SK-N-SH treated with all-trans-retinoic acid at 6 μM for 48 hours (cell line): Measurements from ENCODE around the gene MAMDC4.

Experiments
- ATAC-seq: fragments of 200-7000 bp; cut with Tn5 transposase; 3 replicates; pipeline ENCODE4 v1.9.1; 2020; ENCODE audit warnings: mild to moderate bottlenecking, moderate library complexity
- ARNTL ChIP-seq: fragments of 450-650 bp; formaldehyde crosslinking; IDR thresholded peaks from 2 replicates; pipeline ENCODE4 v1.5.0; 2020; ENCODE audit warnings: low read depth, mild to moderate bottlenecking, moderate library complexity, borderline replicate concordance
- BACH2 ChIP-seq: fragments of 250-450 bp; sonication (Bioruptor Pico); IDR thresholded peaks from 2 replicates; pipeline ENCODE4 v1.9.0; 2021; ENCODE audit warnings: mild to moderate bottlenecking, borderline replicate concordance
- CSDC2 ChIP-seq: fragments of 250-450 bp; sonication (Bioruptor Pico); IDR thresholded peaks from 2 replicates; pipeline ENCODE4 v1.5.0; 2020; ENCODE audit warnings: mild to moderate bottlenecking, moderate library complexity
- ESRRG ChIP-seq: fragments of 250-450 bp; sonication (Bioruptor Pico); IDR thresholded peaks from 2 replicates; pipeline ENCODE4 v1.6.1; 2021; ENCODE audit warnings: mild to moderate bottlenecking
- GLIS3 ChIP-seq: fragments of 250-450 bp; sonication (Bioruptor Pico); IDR thresholded peaks from 2 replicates; pipeline ENCODE4 v1.5.0; 2020; ENCODE audit warnings: mild to moderate bottlenecking, moderate library complexity
- ISL1 ChIP-seq: fragments of 250-450 bp; sonication (Bioruptor Pico); IDR thresholded peaks from 2 replicates; pipeline ENCODE4 v2.1.2; 2022; ENCODE audit warnings: mild to moderate bottlenecking, moderate library complexity
- OSR1 ChIP-seq: fragments of 250-450 bp; sonication (Bioruptor Pico); IDR thresholded peaks from 2 replicates; pipeline ENCODE4 v1.8.0; 2022; ENCODE audit warnings: moderate library complexity, mild to moderate bottlenecking, inconsistent platforms
- PATZ1 ChIP-seq: fragments of 250-450 bp; sonication (Bioruptor Pico); IDR thresholded peaks from 2 replicates; pipeline ENCODE4 v1.8.0; 2020; ENCODE audit warnings: mild to moderate bottlenecking, moderate library complexity, borderline replicate concordance
- PPARA ChIP-seq: fragments of 250-450 bp; sonication (Bioruptor Pico); IDR thresholded peaks from 2 replicates; pipeline ENCODE4 v1.5.0; 2020; ENCODE audit warnings: mild to moderate bottlenecking, borderline replicate concordance
- RARB ChIP-seq: fragments of 250-450 bp; sonication (Bioruptor Pico); IDR thresholded peaks from 2 replicates; pipeline ENCODE4 v1.8.0; 2021; ENCODE audit warnings: mild to moderate bottlenecking, moderate library complexity
- SNAI2 ChIP-seq: fragments of 250-450 bp; sonication (Bioruptor Pico); IDR thresholded peaks from 2 replicates; pipeline ENCODE4 v1.5.0; 2020; ENCODE audit warnings: mild to moderate bottlenecking, moderate library complexity
- TOX ChIP-seq: fragments of 250-450 bp; sonication (Bioruptor Pico); IDR thresholded peaks from 2 replicates; pipeline ENCODE4 v1.8.0; 2021; ENCODE audit warnings: mild to moderate bottlenecking, moderate library complexity, borderline replicate concordance
- ZC3H10 ChIP-seq: fragments of 250-450 bp; sonication (Bioruptor Pico); IDR thresholded peaks from 2 replicates; pipeline ENCODE4 v1.5.1; 2021; ENCODE audit warnings: mild to moderate bottlenecking, moderate library complexity
- ZFP3 ChIP-seq: fragments of 250-450 bp; sonication (Bioruptor Pico); IDR thresholded peaks from 2 replicates; pipeline ENCODE4 v1.5.0; 2020; ENCODE audit warnings: mild to moderate bottlenecking, moderate library complexity
- ZFP30 ChIP-seq: fragments of 450-650 bp; formaldehyde crosslinking; IDR thresholded peaks from 2 replicates; pipeline ENCODE4 v1.5.0; 2022; ENCODE audit warnings: mild to moderate bottlenecking, moderate library complexity
- ZNF565 ChIP-seq: fragments of 450-650 bp; formaldehyde crosslinking; conservative IDR thresholded peaks from 2 replicates; pipeline ENCODE4 v1.5.0; 2020; ENCODE audit warnings: low read depth, mild to moderate bottlenecking, moderate library complexity
- ZNF70 ChIP-seq: fragments of 450-650 bp; formaldehyde crosslinking; IDR thresholded peaks from 2 replicates; pipeline ENCODE4 v1.5.0; 2020; ENCODE audit warnings: mild to moderate bottlenecking, moderate library complexity
- ZNF8 ChIP-seq: fragments of 450-650 bp; formaldehyde crosslinking; IDR thresholded peaks from 2 replicates; pipeline ENCODE4 v1.5.0; 2020; ENCODE audit warnings: mild to moderate bottlenecking, moderate library complexity
- TF ChIP-seq, protein P1 (sequence below): fragments of 250-450 bp; sonication (Bioruptor Pico); IDR thresholded peaks from 2 replicates; pipeline ENCODE4 v1.8.0; 2021; ENCODE audit warnings: low read depth, mild to moderate bottlenecking, moderate library complexity, borderline replicate concordance
- TF ChIP-seq, protein P2 (sequence below): fragments of 250-450 bp; sonication (Bioruptor Pico); IDR thresholded peaks from 2 replicates; pipeline ENCODE4 v1.5.1; 2020; ENCODE audit warnings: low read depth, mild to moderate bottlenecking, moderate library complexity
- TF ChIP-seq, protein P3 (sequence below): fragments of 250-450 bp; sonication (Bioruptor Pico); IDR thresholded peaks from 2 replicates; pipeline ENCODE4 v1.5.1; 2021; ENCODE audit warnings: mild to moderate bottlenecking, moderate library complexity
- TF ChIP-seq, protein P4 (sequence below): fragments of 250-450 bp; sonication (Bioruptor Pico); IDR thresholded peaks from 2 replicates; pipeline ENCODE4 v1.5.0; 2020; ENCODE audit warnings: mild to moderate bottlenecking, moderate library complexity

MAMDC4 gene

DNA sequence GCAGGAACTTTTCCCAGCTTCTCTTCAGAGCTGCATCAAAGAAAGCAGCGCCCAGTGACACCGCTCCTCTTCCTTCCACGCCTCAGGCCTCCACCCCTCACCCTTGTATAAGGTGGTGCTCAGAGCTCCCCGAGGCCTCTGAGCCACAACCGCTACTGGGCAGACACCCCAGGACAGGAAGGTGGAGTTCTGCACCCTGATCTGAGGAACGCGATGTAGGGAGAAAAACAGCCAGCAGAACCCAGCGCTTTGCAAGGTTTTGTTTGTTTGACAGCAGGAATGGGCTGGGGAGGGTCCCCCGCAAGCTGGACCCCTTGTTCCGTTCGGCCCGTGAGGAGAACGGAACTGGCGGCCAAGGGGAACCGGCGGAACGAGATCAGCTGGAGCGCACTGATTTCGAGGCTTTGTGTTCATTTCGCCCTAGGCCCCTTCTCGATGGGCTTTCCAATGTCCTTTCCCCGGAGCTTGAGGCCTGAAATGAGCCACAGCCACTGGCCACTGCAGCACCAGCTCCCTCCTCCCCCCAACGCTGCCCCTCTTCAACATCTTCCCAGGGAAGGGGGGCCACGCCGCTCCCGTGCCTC is 9.8 kb downstream of the MAMDC4 start (continued):
- TF ChIP-seq ZNF70 (CRISPR knock-in tag) (no peak), RARB (CRISPR knock-in tag) (no peak), ZFP3 (no peak), PPARA (CRISPR knock-in tag) (no peak), ISL1 (CRISPR knock-in tag) (no peak), ZNF565 (CRISPR knock-in tag) (no peak), ZFP30 (no peak), CSDC2 (CRISPR knock-in tag) (no peak), ESRRG (CRISPR knock-in tag) (no peak), SNAI2 (CRISPR knock-in tag) (no peak), ZC3H10 (CRISPR knock-in tag) (no peak)
- TF ChIP-seq, protein P1, sequence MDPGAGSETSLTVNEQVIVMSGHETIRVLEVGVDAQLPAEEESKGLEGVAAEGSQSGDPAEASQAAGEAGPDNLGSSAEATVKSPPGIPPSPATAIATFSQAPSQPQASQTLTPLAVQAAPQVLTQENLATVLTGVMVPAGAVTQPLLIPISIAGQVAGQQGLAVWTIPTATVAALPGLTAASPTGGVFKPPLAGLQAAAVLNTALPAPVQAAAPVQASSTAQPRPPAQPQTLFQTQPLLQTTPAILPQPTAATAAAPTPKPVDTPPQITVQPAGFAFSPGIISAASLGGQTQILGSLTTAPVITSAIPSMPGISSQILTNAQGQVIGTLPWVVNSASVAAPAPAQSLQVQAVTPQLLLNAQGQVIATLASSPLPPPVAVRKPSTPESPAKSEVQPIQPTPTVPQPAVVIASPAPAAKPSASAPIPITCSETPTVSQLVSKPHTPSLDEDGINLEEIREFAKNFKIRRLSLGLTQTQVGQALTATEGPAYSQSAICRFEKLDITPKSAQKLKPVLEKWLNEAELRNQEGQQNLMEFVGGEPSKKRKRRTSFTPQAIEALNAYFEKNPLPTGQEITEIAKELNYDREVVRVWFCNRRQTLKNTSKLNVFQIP (CRISPR knock-in tag) = no peak
- TF ChIP-seq, all 23 proteins: peak for 0

DNA sequence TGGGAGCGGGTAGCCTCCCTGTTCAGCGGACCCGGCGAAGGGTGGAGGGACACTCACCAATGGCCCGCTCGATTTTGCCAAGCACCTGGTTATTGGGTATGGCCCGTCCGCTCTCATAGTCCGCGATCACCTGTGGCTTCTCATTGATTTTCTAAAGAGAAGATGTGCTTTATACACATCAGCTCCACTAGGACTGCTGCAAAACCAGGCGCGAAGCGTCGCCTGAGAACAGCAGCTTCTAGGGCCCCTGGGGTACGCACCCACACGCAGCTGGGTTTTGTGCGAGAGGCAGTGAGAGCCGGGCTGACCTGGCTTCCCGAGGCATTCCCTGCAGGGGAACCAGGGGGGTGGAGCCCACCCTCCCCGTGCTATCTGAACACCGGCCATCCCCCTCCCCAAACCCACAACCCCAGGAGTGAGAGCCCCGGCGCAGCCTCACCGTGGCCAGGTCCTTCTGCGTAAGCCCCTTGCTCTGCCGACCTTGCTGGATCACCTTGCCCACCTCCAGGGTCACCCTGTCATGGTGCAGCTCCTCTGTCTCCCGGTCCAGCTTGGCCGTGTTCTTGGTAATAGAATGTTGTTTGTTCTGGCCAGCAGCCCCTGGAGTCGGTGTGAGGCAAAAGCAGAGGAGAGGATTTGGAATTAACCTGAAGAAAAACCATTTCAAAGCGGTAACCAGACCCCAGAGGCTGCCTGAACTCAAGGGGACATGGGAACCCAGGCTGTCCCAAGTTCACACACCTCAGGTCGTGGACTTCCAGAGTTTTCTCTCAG is 10.9 kb downstream of the MAMDC4 start:
- no peak for TF ChIP-seq CSDC2 (CRISPR knock-in tag)
- no peak for TF ChIP-seq GLIS3 (CRISPR knock-in tag)
- no peak for TF ChIP-seq OSR1 (CRISPR knock-in tag)
- TF ChIP-seq BACH2 (CRISPR knock-in tag) = no peak
- TF ChIP-seq, protein P2, sequence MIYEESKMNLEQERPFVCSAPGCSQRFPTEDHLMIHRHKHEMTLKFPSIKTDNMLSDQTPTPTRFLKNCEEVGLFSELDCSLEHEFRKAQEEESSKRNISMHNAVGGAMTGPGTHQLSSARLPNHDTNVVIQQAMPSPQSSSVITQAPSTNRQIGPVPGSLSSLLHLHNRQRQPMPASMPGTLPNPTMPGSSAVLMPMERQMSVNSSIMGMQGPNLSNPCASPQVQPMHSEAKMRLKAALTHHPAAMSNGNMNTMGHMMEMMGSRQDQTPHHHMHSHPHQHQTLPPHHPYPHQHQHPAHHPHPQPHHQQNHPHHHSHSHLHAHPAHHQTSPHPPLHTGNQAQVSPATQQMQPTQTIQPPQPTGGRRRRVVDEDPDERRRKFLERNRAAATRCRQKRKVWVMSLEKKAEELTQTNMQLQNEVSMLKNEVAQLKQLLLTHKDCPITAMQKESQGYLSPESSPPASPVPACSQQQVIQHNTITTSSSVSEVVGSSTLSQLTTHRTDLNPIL = no peak
- TF ChIP-seq ZFP30 = no peak
- TF ChIP-seq ARNTL = no peak
- no peak for TF ChIP-seq ZNF565 (CRISPR knock-in tag)
- no peak for TF ChIP-seq ZC3H10 (CRISPR knock-in tag)
- TF ChIP-seq PATZ1 = no peak
- TF ChIP-seq PPARA (CRISPR knock-in tag) = no peak
- TF ChIP-seq, protein P3, sequence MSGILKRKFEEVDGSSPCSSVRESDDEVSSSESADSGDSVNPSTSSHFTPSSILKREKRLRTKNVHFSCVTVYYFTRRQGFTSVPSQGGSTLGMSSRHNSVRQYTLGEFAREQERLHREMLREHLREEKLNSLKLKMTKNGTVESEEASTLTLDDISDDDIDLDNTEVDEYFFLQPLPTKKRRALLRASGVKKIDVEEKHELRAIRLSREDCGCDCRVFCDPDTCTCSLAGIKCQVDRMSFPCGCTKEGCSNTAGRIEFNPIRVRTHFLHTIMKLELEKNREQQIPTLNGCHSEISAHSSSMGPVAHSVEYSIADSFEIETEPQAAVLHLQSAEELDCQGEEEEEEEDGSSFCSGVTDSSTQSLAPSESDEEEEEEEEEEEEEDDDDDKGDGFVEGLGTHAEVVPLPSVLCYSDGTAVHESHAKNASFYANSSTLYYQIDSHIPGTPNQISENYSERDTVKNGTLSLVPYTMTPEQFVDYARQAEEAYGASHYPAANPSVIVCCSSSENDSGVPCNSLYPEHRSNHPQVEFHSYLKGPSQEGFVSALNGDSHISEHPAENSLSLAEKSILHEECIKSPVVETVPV (CRISPR knock-in tag) = no peak
- no peak for TF ChIP-seq ZNF70 (CRISPR knock-in tag)
- TF ChIP-seq RARB (CRISPR knock-in tag) = no peak
- no peak for TF ChIP-seq ZNF8
- TF ChIP-seq TOX (CRISPR knock-in tag) = no peak
- no peak for TF ChIP-seq ESRRG (CRISPR knock-in tag)
- TF ChIP-seq ISL1 (CRISPR knock-in tag) = no peak
- TF ChIP-seq, protein P4, sequence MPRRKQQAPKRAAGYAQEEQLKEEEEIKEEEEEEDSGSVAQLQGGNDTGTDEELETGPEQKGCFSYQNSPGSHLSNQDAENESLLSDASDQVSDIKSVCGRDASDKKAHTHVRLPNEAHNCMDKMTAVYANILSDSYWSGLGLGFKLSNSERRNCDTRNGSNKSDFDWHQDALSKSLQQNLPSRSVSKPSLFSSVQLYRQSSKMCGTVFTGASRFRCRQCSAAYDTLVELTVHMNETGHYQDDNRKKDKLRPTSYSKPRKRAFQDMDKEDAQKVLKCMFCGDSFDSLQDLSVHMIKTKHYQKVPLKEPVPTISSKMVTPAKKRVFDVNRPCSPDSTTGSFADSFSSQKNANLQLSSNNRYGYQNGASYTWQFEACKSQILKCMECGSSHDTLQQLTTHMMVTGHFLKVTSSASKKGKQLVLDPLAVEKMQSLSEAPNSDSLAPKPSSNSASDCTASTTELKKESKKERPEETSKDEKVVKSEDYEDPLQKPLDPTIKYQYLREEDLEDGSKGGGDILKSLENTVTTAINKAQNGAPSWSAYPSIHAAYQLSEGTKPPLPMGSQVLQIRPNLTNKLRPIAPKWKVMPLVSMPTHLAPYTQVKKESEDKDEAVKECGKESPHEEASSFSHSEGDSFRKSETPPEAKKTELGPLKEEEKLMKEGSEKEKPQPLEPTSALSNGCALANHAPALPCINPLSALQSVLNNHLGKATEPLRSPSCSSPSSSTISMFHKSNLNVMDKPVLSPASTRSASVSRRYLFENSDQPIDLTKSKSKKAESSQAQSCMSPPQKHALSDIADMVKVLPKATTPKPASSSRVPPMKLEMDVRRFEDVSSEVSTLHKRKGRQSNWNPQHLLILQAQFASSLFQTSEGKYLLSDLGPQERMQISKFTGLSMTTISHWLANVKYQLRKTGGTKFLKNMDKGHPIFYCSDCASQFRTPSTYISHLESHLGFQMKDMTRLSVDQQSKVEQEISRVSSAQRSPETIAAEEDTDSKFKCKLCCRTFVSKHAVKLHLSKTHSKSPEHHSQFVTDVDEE (CRISPR knock-in tag) = no peak
- no peak for ATAC-seq
